ENCODE measurements around the gene CCR7. TPM values are rescaled to one million over a fixed set of nuclear protein-coding genes. Genes with fewer than 3 reads are reported as not detected.
"Not testable (repeated sequence)": the region's sequence is repeated elsewhere in the genome, so short reads cannot be mapped to it uniquely, and the experiment has no call there.

The CCR7 gene
- total RNA-seq, 2 experiments from 2014 or later: 297 to 302 TPM

DNA sequence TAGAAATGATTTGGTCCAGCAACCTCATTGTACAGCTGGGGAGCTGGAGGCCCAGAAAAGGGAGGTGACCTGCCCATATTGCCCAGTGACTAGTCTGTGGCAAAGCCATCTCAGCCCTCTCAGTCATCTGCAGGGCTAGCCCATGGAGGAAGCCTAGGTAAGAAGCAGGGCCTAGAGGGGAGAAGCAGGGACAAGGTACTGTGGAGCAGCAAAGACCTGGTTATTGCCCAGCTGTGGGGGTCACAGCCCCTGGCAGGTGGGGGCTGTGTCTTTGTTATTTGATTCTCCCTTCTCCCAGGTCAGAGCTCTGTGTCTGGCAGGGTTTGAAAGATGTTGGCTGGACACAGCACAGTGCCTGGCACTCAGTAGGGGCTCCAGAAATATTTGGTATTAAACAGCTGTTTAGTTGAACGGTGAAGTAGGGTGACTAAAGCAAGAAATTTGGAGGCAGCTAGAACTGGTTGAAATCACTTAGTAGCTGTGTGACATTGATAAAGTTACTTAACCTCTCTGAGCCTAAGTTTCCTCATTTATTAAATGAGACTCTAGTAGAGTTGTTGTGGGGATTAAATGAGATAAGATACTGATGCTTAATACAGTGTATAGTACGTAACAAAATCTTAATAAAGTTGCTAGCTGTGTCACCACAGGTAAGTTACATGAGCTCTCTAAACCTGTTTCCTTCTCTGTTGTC is 17.3 kb downstream of the CCR7 start:
- Mint-ChIP-seq H3K36me3 (ENCODE audit: low read depth) (peaks cover 36% of the 10 kb centered on the region), H3K27me3 (no peaks in the 10 kb centered on the region), H3K27ac (peak overlapping the region; percentile 84), H3K4me3 (peak overlapping the region; percentile 20), H3K4me1 (ENCODE audit: low read depth) (peaks cover 91% of the 10 kb centered on the region), H3K9me3 (no peaks in the 10 kb centered on the region)
- TF ChIP-seq, protein P1, sequence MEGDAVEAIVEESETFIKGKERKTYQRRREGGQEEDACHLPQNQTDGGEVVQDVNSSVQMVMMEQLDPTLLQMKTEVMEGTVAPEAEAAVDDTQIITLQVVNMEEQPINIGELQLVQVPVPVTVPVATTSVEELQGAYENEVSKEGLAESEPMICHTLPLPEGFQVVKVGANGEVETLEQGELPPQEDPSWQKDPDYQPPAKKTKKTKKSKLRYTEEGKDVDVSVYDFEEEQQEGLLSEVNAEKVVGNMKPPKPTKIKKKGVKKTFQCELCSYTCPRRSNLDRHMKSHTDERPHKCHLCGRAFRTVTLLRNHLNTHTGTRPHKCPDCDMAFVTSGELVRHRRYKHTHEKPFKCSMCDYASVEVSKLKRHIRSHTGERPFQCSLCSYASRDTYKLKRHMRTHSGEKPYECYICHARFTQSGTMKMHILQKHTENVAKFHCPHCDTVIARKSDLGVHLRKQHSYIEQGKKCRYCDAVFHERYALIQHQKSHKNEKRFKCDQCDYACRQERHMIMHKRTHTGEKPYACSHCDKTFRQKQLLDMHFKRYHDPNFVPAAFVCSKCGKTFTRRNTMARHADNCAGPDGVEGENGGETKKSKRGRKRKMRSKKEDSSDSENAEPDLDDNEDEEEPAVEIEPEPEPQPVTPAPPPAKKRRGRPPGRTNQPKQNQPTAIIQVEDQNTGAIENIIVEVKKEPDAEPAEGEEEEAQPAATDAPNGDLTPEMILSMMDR (IDR thresholded peaks at IDR 0.05): no peak
- ATAC-seq (peak; percentile 4), DNase-seq (no peak)
- intact Hi-C loops (cut with micrococcal nuclease): no loop called here
- ChIA-PET CTCF (interaction anchor here (1.0 to 6.8 kb wide), 13 partner anchors 9 to 190 kb away, joined by 3 to 115 read pairs (median 5); partner anchors contain the start of gene CCR7), POLR2A (interaction anchor here (0.7 to 21.2 kb wide), 11 partner anchors 12 to 131 kb away, joined by 3 to 548 read pairs (median 6); partner anchors contain the start of genes CCR7 and TOP2A)

DNA sequence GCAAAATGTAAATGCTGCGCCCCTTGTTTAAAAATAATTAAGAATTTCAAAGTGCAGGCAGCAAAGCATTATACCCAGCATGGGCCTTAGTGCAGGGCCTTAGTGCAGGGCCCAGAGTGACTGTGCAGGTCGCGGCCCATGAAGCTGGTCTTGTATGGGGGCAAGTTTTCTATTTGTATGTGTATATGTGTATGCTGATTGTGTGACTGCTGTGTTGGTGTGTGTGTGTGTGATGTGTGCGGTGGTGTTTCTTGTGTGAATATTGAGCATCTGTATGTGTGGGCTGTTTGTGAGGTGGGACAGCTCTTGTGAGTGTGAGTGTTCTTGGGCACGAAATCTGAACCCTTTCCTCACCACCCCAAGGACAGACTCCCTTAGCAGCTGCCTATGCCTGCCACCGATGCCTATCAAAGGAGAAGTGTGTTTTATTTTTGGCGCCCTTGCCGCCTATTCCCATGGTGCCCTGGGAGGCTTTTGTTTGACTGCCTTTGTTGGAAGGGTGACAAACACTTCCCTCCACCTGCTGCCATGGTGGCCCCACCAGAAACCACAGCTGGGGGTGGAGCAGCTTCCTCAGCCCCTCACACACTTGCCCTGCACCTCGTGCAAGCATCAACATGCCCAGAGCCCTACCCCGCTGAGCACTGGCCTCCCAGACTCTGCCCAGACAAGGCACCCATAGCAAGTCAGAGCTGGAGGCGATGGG is 18.0 kb downstream of the CCR7 start:
- peak overlapping the region; percentile 7 for H3K4me3 Mint-ChIP-seq
- DNase-seq (peak; percentile 91), ATAC-seq (peak; percentile 40)
- H3K27me3 Mint-ChIP-seq: no peaks in the 10 kb centered on the region
- H3K9me3 Mint-ChIP-seq: no peaks in the 10 kb centered on the region
- intact Hi-C loops (cut with micrococcal nuclease): no loop called here
- peaks cover 29% of the 10 kb centered on the region for H3K36me3 Mint-ChIP-seq (ENCODE audit: low read depth)
- H3K4me1 Mint-ChIP-seq (ENCODE audit: low read depth): peaks cover 91% of the 10 kb centered on the region
- POLR2A ChIA-PET: interaction anchor here (0.7 to 21.2 kb wide), 9 partner anchors 11 to 130 kb away, joined by 3 to 548 read pairs (median 6); partner anchors contain the start of genes CCR7 and TOP2A
- TF ChIP-seq, protein P1 (IDR thresholded peaks at IDR 0.05): no peak
- peak overlapping the region; percentile 84 for H3K27ac Mint-ChIP-seq
- CTCF ChIA-PET: interaction anchor here (1.2 to 6.8 kb wide), 8 partner anchors 10 to 189 kb away, joined by 4 to 115 read pairs (median 6); partner anchors contain the start of gene CCR7

DNA sequence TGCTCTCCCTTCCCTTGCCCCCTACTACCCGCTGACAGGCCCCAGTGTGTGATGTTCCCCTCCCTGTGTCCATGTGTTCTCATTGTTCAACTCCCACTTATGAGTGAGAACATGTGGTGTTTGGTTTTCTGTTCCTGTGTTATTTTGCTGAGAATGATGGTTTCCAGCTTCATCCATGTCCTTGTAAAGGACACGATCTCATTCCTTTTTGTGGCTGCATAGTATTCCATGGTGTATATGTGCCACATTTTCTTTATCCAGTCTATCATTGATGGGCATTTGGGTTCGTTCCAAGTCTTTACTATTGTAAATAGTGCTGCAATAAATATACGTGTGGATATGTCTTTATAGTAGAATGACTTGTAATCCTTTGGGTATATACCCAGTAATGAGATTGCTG is 18.8 kb downstream of the CCR7 start:
- peaks cover 91% of the 10 kb centered on the region for H3K4me1 Mint-ChIP-seq (ENCODE audit: low read depth)
- peaks cover 23% of the 10 kb centered on the region for H3K36me3 Mint-ChIP-seq (ENCODE audit: low read depth)
- H3K4me3 Mint-ChIP-seq; ATAC-seq; H3K9me3 Mint-ChIP-seq; H3K27ac Mint-ChIP-seq; DNase-seq; H3K27me3 Mint-ChIP-seq; intact Hi-C loops (cut with micrococcal nuclease): not testable (repeated sequence)
- ChIA-PET POLR2A (interaction anchor here (11.1 to 21.2 kb wide), 2 partner anchors 10 to 15 kb away, joined by 178 to 548 read pairs; partner anchors contain the start of gene CCR7), CTCF (interaction anchor here (1.2 to 6.8 kb wide), 4 partner anchors 11 to 29 kb away, joined by 4 to 115 read pairs (median 20); partner anchors contain the start of gene CCR7)

DNA sequence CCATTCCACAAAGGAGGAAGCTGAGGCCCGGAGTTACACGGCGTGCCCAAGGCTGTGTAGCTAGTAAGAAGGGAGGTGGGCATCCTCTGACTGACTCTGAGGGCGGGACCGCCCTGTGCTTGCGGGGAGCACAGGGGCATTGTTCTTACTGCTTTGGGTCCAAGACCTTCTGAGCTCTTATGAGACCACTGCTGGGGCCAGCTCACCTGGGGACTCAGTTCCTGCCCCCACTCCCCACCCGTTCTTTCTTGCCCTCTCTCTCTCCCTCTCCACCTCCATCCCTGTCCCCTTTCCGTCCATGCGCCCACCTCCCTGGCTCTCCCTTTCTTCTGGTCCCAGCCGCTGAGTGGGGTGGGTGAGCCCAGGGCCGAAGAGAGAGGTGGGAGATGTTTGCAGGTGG is 19.6 kb downstream of the CCR7 start:
- POLR2A ChIA-PET: interaction anchor here (19.7 to 21.2 kb wide), 2 partner anchors 9 to 11 kb away, joined by 548 read pairs; partner anchors contain the start of gene CCR7
- Mint-ChIP-seq H3K9me3 (no peaks in the 10 kb centered on the region), H3K36me3 (ENCODE audit: low read depth) (peaks cover 15% of the 10 kb centered on the region), H3K4me1 (ENCODE audit: low read depth) (peaks cover 91% of the 10 kb centered on the region), H3K4me3 (no peak overlapping the region), H3K27ac (peak overlapping the region; percentile 36), H3K27me3 (no peaks in the 10 kb centered on the region)
- DNase-seq: no peak
- TF ChIP-seq, protein P1 (IDR thresholded peaks at IDR 0.05): no peak
- intact Hi-C loops (cut with micrococcal nuclease): no loop called here
- ATAC-seq: no peak
- CTCF ChIA-PET: interaction anchor here (1.3 to 7.7 kb wide), 3 partner anchors 9 to 15 kb away, joined by 7 to 31 read pairs (median 25); no protein-coding TSS in a partner anchor
